GM19239 (cell line): ENCODE measurements around the gene TNFRSF1A.

Source experiments
- DNase-seq: peaks from one replicate; pipeline ENCODE4 v3.0.0; 2011; ENCODE audit warnings: low spot score; ENCODE audit not compliant: insufficient read length
- FAIRE-seq: peaks from 2 replicates; lab custom pipeline; 2011; peaks lifted over from hg19 to GRCh38; lab: Jason Lieb, UNC

The TNFRSF1A gene

GRCh38 chr12:6341417-6342139, at the start of gene TNFRSF1A:
Gene TNFRSF1A (minus strand): TSS chr12:6342076. CDS start chr12:6341814, 262 bp downstream.
- FAIRE-seq (peak; percentile 77), DNase-seq (no peak)

GRCh38 chr12:6391013-6391412, 49.1 kb upstream of the TNFRSF1A start:
- FAIRE-seq, result no peak
- DNase-seq, result no peak

GRCh38 chr12:6390084-6390799, 48.4 kb upstream of the TNFRSF1A start:
- DNase-seq, result no peak
- no peak for FAIRE-seq

GRCh38 chr12:6387541-6387940, 45.7 kb upstream of the TNFRSF1A start:
- no peak for FAIRE-seq
- no peak for DNase-seq

GRCh38 chr12:6386491-6386890, 44.6 kb upstream of the TNFRSF1A start:
- DNase-seq (no peak), FAIRE-seq (no peak)

- DNase-seq, result no peak
- no peak for FAIRE-seq
Observed at GRCh38 chr12:6386038-6386437, 44.2 kb upstream of the TNFRSF1A start.

GRCh38 chr12:6384499-6385436, 42.9 kb upstream of the TNFRSF1A start:
- DNase-seq (no peak), FAIRE-seq (no peak)

GRCh38 chr12:6383572-6384498, 42.0 kb upstream of the TNFRSF1A start, which contains the start of gene LTBR:
Gene LTBR (plus strand): TSS chr12:6384162. CDS start chr12:6384359, 197 bp downstream.
- DNase-seq (no peak), FAIRE-seq (no peak)

GRCh38 chr12:6382982-6383381, 41.1 kb upstream of the TNFRSF1A start:
- no peak for FAIRE-seq

GRCh38 chr12:6382371-6382770, 40.5 kb upstream of the TNFRSF1A start:
- FAIRE-seq (no peak), DNase-seq (no peak)

More at GRCh38 chr12:6382982-6383381, 41.1 kb upstream of the TNFRSF1A start:
- DNase-seq, result no peak

- no peak for FAIRE-seq
- DNase-seq, result no peak
Observed at GRCh38 chr12:6380141-6381121, 38.6 kb upstream of the TNFRSF1A start.

GRCh38 chr12:6378709-6379472, 37.0 kb upstream of the TNFRSF1A start:
- no peak for DNase-seq

GRCh38 chr12:6377667-6377994, 35.8 kb upstream of the TNFRSF1A start:
- DNase-seq (no peak), FAIRE-seq (no peak)

More at GRCh38 chr12:6378709-6379472, 37.0 kb upstream of the TNFRSF1A start:
- no peak for FAIRE-seq

GRCh38 chr12:6376870-6377666, 35.2 kb upstream of the TNFRSF1A start:
- no peak for FAIRE-seq
- DNase-seq, result no peak

- DNase-seq (no peak), FAIRE-seq (no peak)
Observed at GRCh38 chr12:6376079-6376869, 34.4 kb upstream of the TNFRSF1A start.
